Stimulated activated CD8-positive, alpha-beta memory T cell treated with anti-CD3 and anti-CD28 coated beads, Interleukin-12 subunit alpha, Interleukin-12 subunit beta, amount 100 ng/mL, for 24 hours (primary cell): ENCODE results near the gene NOL3.

Experiments
- DNase-seq: peaks from one replicate; pipeline ENCODE4 v3.0.0-alpha.2; 2020; ENCODE audit errors: extremely low read depth

Gene NOL3

DNA sequence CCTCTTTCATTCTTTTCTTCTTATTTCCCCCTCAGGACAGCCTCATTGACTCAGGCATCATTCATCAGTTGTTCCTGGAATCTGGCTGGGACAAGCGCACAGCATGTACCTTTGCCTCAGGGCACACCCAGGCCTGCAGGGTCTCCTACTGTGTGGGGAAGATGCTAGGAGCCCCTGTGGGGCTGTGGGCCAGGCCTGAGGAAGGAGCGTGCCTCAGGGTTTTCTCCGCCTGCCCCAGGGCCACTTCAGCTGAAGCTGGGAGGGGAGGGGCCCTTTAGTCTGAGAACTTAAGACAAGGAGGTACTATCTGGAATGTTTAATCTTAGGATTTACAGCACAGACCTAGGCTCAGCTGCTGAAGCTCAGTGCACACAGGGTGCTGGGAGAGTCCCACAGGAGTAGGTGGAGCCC is 36.5 kb downstream of the NOL3 start:
- no peak for DNase-seq

DNA sequence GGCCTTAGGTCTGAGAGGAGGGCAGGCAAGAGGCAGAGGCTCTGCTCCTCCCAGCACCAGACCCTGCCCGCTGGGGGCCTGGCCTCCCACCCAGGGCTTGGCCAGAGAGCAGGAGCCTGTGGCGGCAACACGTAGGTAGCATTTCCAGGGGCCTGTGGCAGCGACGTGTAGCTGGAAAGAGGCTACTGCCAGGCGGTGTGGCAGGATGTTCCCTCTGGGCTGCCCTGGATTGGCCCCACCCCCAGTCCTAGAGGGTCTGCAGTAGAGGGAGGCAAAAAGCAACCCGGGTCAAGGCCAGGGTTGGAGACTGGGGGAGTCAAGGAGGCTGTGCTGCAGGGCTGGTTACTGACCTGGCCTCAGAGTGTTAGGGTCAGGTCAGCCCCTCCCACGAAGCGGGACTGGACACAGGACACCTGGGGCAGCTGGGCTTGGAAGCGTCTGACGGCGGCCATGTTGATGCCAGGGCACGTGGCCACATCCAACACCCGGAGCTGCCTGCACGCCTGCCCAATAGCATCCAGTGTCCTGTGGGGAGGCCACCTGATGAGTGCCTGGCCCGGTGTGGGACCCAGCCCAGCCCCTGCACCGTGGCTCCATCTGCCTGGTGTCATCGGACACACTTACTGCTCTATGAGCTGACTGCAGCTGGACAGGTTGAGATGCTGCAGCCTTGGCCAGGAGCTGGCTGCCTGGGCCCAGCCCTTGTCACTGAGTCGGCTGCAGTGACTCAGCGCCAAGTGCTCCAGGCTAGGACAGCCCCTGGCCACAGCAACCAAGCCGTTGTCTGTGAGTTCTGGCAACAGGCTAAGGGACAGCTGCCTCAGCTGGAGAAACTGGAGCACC is 37.1 kb downstream of the NOL3 start:
- no peak for DNase-seq

DNA sequence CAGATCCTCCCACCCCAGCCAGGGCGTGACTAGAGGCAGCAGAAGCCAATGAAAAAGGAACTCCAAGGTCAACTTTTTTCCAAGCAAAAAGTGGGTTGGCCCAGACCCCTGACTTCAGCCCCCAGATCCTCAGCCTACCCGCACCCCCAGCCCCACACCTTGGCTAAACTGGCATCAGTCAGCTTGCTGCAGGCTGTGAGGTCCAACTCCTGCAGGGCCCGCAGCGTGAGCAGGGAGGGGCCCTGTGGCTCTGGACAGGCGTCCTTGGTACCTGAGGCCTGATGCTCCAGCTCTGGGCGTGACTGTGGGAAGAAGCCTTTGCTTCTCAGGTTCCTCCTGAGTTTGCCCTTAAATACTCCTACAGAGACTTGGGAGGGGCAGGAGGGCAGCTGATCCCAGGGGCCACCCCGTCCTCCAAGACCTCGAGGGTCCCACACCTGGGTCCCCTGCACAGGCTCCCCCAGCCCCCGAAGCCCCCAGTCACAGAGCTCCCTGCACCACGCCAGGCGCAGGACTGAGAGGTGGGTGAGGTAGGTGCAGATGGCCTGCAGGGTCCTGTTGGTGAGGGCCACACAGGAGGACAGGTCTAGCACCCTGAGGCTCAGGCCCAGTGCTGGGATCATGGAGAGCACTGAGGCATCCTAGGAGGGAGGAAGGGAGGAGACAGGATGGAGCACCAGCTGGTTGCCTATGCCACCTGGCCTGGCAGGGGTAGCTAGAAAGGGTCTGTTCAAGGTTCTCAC is 38.0 kb downstream of the NOL3 start:
- DNase-seq = no peak

DNA sequence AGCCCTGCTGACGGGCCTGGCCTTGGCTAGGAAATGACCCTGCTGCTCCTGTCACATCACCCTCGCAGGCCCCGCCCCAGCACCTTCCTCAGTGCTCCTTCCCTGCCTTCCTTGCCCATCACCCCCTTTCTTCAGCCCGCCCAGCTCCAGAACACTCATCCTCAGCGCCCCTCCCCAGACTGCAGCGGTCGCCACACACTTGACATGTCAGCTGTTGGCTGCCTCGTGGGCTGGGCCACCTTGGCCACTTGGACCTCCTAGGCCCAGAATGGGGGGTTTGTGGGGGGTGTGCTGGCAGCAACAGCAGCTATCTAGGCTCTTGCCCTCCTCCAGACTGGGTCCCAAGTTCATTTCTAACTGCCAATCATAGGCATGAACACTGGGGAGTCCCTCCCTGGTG is 39.2 kb downstream of the NOL3 start:
- no peak for DNase-seq

DNA sequence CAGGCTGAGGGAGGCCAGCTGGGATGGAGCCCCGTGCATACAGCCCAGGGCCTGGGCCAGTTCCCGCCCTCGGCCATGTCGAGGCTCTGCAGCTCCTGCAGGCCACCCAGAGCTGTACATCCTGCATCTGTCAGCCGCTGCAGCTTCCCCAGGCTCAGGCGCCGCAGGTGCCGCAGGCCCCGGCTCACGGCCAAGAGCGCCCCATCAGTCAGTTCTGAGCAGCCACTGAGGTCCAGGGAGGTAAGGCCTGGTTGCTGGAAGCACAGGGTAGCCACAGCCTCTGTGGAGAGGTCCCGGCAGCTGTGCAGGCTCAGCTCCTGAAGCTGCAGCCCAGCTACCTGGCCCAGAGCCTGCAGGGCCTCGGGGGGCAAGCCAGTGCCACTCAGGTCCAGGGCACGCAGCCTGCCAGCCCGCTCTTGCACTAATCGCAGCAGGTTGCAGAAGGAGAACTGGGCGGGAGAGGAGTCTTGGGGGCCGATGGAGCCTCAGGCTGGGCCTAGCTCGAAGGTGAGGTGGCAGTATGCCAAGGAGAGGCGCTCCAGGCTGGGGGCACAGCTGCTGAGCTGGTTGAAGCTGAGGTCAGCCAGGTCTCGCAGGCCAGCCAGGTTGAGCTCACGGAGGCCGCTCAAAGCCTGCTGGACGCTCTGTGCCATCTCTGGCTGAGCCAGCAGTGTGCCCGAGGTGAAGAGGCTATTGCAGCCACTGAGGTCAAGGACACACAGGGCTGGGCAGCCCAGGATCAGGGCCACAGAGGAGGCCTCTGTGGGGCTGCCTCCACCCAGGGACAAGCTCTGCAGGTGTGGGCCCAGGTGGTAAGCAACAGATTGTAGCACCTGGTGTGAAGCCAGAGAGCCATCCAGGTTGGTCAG is 40.0 kb downstream of the NOL3 start:
- DNase-seq = no peak

DNA sequence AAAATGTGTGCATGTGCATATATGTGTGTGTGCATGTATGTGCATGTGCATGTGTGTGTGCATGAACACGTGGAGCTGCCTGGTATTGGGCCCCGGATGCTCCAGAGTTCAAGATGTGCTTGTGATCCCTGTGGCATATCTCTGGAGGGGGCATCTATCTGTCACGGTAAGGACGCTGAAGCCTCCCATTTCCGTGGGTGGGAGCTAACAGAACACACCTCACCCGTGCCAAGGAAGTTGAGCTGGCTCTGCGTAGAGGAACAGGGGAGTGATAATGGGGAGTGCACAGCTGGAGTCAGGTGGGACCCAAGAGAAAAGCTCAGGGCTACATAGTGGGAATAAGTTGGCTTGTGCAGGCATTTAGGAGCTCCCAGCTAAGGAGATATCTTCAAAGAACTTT is 41.3 kb downstream of the NOL3 start:
- DNase-seq = no peak

DNA sequence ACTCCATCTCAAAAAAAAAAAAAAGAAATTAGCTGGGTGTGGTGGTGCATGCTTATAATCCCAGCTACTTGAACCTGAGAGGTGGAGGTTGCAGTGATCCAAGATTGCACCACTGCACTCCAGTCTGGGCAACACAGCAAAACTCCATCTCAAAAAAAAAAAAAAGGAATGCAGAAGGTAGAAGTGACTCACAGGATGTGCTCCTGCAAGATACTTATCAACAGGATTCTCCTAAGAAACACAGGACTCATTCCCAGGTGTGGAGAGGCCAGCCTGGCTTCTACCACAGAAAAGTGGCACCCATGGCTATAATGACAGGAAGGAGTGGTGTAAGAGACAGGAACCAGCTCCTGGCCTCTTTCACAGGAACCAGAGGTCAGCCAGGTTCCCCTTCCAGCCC is 42.4 kb downstream of the NOL3 start:
- no peak for DNase-seq

DNA sequence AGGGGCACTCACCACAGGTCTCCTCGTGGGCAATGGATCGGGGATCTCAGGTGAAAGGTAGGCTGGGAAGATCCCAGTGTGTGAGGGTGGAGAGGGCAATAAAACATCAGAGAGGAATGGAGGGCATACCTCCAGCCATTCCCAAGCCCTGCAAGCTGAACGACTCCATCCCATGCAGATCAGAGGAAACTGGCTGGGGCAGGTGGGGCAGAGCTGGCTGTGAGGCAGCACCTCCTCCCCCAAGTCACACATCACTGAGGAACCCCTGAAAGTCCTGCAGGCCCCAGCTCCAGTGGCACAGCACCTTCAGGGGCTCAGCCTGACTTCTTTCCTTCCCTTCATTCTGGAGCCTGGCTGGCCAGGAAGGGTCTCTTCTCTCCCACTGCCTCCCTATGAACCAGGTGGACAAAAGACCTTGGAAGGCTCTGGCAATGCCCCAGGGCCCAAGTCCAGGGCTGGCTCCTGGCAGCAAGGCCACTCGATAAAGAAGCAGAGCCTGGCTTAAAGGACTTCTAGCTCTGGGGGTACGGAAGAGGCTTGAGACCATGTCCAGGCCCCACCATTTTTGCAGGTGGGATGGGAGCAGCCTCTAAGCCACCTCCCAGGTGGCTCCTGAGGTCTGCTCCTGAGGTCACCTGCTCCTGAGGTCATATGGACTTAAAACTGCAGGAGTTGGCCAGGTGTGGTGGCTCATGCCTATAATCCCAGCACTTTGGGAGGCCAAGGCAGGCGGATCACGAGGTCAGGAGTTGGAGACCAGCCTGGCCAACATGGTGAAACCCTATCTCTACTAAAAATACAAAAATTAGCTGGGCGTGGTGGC is 43.1 kb downstream of the NOL3 start:
- no peak for DNase-seq

DNA sequence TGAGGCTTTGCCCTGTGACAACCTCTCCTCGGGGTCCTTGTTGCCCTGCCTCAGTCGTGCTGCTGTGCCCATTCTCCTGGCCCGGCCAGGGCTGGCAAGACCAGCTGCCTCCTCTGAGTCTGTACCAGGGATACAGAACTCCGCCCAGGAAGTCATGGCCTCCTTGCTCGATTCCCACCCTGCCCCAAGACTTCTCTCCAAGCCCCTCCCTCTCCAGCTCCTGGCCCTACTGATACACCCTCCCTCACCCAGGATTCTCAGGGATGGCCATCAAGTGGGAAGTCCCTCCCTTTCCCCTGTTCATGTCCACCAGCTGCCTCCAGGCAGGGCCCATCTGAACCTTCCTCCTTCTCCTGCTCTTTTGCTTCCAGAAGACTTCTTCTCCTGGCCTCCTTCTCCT is 45.4 kb downstream of the NOL3 start:
- DNase-seq = no peak

DNA sequence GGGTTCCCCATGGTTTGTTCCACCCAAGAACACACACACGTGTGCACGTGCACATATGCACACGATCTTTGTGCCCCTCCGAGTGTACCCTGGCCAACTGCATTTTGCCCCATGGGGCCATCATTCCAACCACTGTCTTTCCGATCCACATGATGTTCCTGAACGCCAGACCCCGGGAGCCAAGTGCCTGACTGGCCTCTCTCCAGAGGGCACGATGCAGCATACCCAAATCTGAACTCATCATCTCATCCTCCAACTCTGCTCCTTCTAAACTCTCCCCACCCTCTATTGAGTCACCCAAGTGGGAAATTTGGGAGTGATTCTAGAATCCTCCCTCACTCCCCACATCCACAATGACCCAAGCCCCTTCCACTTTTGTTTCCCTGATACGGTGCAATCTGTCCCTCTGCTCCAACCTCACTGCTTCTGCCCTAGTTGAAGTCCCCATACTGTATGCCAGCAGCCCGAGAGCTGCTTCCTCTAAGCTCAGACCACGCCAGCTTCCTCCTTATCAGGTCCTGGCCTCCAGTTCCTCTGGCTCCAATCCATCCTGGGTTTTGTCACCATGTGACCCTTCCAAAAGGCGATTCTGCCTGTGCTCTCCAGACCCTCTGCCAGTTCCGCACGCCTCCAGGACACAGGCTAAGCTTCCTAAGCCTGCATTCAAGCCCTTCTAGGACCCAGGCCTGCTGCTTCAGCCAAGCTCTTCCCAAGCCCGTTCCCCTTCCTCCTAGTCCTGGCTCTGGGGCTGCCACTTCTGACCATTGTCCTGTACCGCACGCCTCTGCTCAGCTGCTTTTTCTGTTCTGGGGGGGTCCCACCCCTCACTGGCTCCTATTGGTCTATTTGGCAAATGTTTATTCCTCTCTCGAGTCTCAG is 46.5 kb downstream of the NOL3 start:
- DNase-seq = no peak

DNA sequence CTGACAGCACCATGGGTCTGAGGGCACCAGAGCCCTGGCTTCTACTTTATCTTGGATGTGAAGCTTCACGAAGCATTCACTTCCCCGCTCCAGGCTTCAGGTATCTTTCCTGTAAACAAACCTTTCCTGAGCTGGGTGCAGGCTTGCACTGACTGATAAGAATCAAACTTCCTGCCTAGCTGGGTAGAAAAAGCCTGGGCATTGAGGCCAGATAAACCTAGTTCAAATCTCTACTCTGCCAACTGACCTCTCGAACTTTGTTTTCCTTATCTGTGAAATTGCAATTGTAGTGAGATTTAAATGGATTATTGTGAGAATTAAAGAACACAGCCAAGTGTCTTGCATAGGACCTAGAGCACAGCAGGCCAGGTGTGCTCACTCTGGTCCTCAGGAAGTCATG is 53.7 kb downstream of the NOL3 start:
- no peak for DNase-seq
